ENCODE measurements around the gene ZNF441. TPM values are rescaled to one million over a fixed set of nuclear protein-coding genes. Genes with fewer than 3 reads are reported as not detected.

The ZNF441 gene
- total and polyA plus RNA-seq, 8 donors, result 1.7 to 29.4 (median 11.1) TPM

DNA sequence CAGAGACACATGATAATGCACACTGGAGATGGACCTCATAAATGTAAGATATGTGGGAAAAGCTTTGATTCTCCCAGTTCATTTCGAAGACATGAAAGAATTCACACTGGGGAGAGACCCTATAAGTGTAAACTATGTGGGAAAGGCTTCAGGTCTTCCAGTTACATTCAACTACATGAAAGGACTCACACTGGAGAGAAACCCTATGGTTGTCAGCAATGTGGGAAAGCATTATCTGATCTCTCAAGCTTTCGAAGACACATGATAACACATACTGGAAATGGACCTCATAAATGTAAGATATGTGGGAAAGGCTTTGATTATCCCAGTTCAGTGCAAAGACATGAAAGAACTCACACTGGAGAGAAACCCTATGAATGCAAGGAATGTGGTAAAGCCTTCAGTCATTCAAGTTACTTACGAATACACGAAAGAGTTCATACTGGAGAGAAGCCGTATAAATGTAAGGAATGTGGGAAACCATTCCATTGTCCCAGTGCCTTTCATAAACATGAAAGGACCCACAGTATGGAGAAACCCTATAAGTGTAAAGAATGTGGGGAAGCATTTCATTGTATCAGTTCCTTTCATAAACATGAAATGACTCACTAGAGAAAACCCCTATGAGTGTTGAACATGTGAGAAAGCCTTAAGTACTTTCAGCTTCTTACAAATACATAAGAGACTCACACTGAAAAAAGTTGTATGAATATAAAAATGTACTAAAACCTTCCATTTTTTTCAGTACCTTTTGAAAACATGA, 14.7 kb downstream of the ZNF441 start:
- TF ChIP-seq POLR2A (IDR thresholded peaks at IDR 0.05) (no peak), EP300 (IDR thresholded peaks at IDR 0.05) (no peak), POLR2AphosphoS5 (IDR thresholded peaks at IDR 0.05) (no peak)
- TF ChIP-seq, protein P1, sequence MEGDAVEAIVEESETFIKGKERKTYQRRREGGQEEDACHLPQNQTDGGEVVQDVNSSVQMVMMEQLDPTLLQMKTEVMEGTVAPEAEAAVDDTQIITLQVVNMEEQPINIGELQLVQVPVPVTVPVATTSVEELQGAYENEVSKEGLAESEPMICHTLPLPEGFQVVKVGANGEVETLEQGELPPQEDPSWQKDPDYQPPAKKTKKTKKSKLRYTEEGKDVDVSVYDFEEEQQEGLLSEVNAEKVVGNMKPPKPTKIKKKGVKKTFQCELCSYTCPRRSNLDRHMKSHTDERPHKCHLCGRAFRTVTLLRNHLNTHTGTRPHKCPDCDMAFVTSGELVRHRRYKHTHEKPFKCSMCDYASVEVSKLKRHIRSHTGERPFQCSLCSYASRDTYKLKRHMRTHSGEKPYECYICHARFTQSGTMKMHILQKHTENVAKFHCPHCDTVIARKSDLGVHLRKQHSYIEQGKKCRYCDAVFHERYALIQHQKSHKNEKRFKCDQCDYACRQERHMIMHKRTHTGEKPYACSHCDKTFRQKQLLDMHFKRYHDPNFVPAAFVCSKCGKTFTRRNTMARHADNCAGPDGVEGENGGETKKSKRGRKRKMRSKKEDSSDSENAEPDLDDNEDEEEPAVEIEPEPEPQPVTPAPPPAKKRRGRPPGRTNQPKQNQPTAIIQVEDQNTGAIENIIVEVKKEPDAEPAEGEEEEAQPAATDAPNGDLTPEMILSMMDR (IDR thresholded peaks at IDR 0.05), result no peak
- peaks cover 43 to 80% (median 58%) of the 10 kb centered on the region in 4 donors for H3K36me3 ChIP-seq
- no peak overlapping the region for H3K27ac ChIP-seq
- H3K9me3 ChIP-seq, result peaks cover 48 to 100% (median 95%) of the 10 kb centered on the region in 4 donors
- H3K4me3 ChIP-seq, result no peak overlapping the region
- H3K4me1 ChIP-seq, result no peaks in the 10 kb centered on the region
- 96 to 97% (median 96%) methylated on average over 5 of the region's 5 CpGs for WGBS, 5 donors
- no peaks in the 10 kb centered on the region for H3K27me3 ChIP-seq
- intact Hi-C loops (cut with DNase I; ENCODE audit: low total_unique reads), result no loop called here
- DNase-seq, result no peak

GRCh38 chr19:11783767-11784166, 17.0 kb downstream of the ZNF441 start:
- Histone ChIP-seq H3K27ac (no peak overlapping the region), H3K4me1 (no peaks in the 10 kb centered on the region), H3K4me3 (no peak overlapping the region), H3K36me3 (peaks cover 30 to 57% (median 36%) of the 10 kb centered on the region in 4 donors), H3K27me3 (no peaks in the 10 kb centered on the region), H3K9me3 (peaks cover 52 to 100% (median 93%) of the 10 kb centered on the region in 4 donors)
- WGBS, 5 donors, result 97 to 100% (median 98%) methylated on average over 1 of the region's 1 CpG
- no peak for DNase-seq
- no peak for TF ChIP-seq POLR2A (IDR thresholded peaks at IDR 0.05)
- TF ChIP-seq, protein P1 (IDR thresholded peaks at IDR 0.05), result no peak
- no peak for TF ChIP-seq EP300 (IDR thresholded peaks at IDR 0.05)
- TF ChIP-seq POLR2AphosphoS5 (IDR thresholded peaks at IDR 0.05), result no peak
- intact Hi-C loops (cut with DNase I; ENCODE audit: low total_unique reads), result no loop called here

DNA sequence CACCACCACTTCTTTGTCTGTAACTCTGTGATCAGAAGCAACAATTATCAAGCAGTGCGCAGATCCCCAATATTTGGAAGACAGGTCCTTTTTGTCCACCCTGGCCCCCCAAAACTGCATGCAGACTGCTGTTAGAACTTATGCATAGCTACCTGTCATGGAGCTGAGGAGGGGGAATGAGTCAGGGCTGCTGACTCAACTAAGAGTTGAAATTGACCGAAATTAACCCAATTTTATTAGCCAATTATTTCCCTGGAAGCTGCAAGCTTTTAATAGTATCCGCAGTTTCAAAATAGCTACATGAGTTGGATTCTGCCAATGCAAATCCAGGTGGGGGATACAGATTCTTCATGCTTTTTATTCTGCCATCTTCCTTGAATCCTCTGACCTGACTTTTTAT, 17.6 kb downstream of the ZNF441 start:
- intact Hi-C loops (cut with DNase I; ENCODE audit: low total_unique reads), result no loop called here
- H3K9me3 ChIP-seq, result peaks cover 52 to 100% (median 94%) of the 10 kb centered on the region in 4 donors
- H3K36me3 ChIP-seq, result peaks cover 24 to 51% (median 30%) of the 10 kb centered on the region in 4 donors
- DNase-seq, result no peak
- no peaks in the 10 kb centered on the region for H3K4me1 ChIP-seq
- H3K27me3 ChIP-seq, result no peaks in the 10 kb centered on the region
- 94 to 100% (median 97%) methylated on average over 3 of the region's 3 CpGs for WGBS, 5 donors
- TF ChIP-seq, protein P1 (IDR thresholded peaks at IDR 0.05), result no peak
- TF ChIP-seq POLR2A (IDR thresholded peaks at IDR 0.05) (no peak), POLR2AphosphoS5 (IDR thresholded peaks at IDR 0.05) (no peak), EP300 (IDR thresholded peaks at IDR 0.05) (no peak)
- no peak overlapping the region for H3K27ac ChIP-seq
- no peak overlapping the region for H3K4me3 ChIP-seq

DNA sequence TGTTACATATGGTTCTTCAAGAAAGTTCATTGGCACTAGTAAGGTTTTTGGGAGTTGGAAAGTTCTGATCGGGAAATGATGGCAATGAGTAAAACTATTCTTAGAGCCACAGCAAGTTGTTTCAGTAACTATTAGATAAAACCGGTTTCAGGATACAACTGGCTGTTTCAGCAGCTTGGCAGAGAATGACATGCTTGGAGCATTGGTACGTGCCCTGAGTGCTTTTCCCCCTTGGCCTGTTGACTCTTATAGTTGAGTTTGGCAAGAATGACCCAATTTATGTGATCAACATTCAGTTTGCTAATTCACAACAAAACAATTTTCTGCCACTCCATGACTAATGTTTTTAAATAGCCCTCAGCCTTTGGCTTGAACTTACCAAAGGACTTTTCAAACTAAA, 20.7 kb downstream of the ZNF441 start:
- H3K27ac ChIP-seq, result no peak overlapping the region
- 76 to 86% (median 77%) methylated on average over 3 of the region's 3 CpGs for WGBS, 5 donors
- H3K36me3 ChIP-seq, result peaks cover 0 to 20% (median 4%) of the 10 kb centered on the region in 4 donors
- intact Hi-C loops (cut with DNase I; ENCODE audit: low total_unique reads), result no loop called here
- DNase-seq, result no peak
- no peak overlapping the region for H3K4me3 ChIP-seq
- no peaks in the 10 kb centered on the region for H3K27me3 ChIP-seq
- TF ChIP-seq POLR2A (IDR thresholded peaks at IDR 0.05) (no peak), POLR2AphosphoS5 (IDR thresholded peaks at IDR 0.05) (no peak), EP300 (IDR thresholded peaks at IDR 0.05) (no peak)
- TF ChIP-seq, protein P1 (IDR thresholded peaks at IDR 0.05), result no peak
- no peaks in the 10 kb centered on the region for H3K4me1 ChIP-seq
- peaks cover 23 to 87% (median 75%) of the 10 kb centered on the region in 4 donors for H3K9me3 ChIP-seq

Measured in stomach (tissue), 9 donors.